ENCODE results near the gene C1orf185.

DNA sequence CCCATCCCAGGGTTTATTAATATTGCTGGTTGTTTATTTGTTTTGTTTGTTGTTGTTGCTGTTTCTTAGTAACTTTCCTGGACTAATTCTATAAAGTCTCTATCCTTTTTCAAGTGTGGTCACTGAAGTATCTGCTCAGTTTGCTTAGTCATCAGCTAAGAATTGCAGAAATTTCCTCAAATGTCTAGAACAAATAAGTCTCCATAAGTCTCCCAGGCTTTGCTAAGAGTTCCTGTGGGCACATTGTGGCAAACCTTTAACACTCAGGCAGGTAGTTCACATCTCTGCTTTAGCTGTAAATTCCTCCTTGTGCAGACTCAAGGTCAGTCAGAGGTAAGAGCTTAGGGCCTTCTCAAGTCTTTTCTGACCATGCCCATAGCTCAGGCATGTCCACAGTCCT lies 38.9 kb upstream of the C1orf185 start:
- TF ChIP-seq, protein P1, sequence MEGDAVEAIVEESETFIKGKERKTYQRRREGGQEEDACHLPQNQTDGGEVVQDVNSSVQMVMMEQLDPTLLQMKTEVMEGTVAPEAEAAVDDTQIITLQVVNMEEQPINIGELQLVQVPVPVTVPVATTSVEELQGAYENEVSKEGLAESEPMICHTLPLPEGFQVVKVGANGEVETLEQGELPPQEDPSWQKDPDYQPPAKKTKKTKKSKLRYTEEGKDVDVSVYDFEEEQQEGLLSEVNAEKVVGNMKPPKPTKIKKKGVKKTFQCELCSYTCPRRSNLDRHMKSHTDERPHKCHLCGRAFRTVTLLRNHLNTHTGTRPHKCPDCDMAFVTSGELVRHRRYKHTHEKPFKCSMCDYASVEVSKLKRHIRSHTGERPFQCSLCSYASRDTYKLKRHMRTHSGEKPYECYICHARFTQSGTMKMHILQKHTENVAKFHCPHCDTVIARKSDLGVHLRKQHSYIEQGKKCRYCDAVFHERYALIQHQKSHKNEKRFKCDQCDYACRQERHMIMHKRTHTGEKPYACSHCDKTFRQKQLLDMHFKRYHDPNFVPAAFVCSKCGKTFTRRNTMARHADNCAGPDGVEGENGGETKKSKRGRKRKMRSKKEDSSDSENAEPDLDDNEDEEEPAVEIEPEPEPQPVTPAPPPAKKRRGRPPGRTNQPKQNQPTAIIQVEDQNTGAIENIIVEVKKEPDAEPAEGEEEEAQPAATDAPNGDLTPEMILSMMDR (IDR thresholded peaks at IDR 0.05; ENCODE audit: insufficient read depth, low read length), result no peak
- no peak for TF ChIP-seq SPI1 (IDR thresholded peaks at IDR 0.05; ENCODE audit: borderline replicate concordance, low read depth)

Data from HL-60 (cell line).